ENCODE results near the gene KCTD17.

KCTD17 gene

GRCh38 chr22:37019309-37020191, 32.0 kb upstream of the KCTD17 start, which contains the start of the genes MPST and TST:
MPST (plus strand) TSS chr22:37019742; CDS start chr22:37019837, 95 bp downstream.
TST (minus strand) TSS chr22:37019447; CDS start chr22:37018732, 715 bp downstream.
- DNase-seq (ENCODE audit: insufficient read length, low spot score), result peak; percentile 59
- no peak for FAIRE-seq

- DNase-seq (ENCODE audit: insufficient read length, low spot score) (no peak), FAIRE-seq (no peak)
Observed at GRCh38 chr22:37020192-37020479, 31.4 kb upstream of the KCTD17 start.

DNA sequence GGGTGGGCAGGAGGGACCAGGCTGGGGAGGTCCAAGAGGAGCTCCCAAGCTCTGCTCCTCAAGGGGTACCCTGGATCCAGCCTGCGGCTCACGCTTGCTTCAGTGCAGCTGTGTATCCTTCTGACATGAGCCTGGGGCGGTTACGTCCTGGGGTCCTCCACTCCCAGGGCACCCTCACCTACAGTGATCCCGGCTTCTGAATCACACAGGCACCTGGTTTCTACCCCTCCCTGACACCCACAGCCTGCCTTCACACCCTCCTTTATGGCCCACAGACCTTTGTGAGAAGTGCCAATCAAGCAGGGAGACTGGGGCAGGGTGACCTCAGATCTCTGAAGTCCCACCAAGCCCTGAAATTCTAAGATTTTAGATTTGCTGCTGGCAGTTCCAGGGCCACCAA, 30.5 kb upstream of the KCTD17 start:
- no peak for DNase-seq (ENCODE audit: insufficient read length, low spot score)
- FAIRE-seq, result no peak

GRCh38 chr22:37021710-37022482, 29.6 kb upstream of the KCTD17 start:
- no peak for FAIRE-seq
- DNase-seq (ENCODE audit: insufficient read length, low spot score), result no peak

- FAIRE-seq (no peak), DNase-seq (ENCODE audit: insufficient read length, low spot score) (no peak)
Observed at GRCh38 chr22:37022483-37023337, 28.8 kb upstream of the KCTD17 start.

- DNase-seq (ENCODE audit: insufficient read length, low spot score) (no peak), FAIRE-seq (no peak)
Observed at GRCh38 chr22:37023743-37024338, 27.7 kb upstream of the KCTD17 start.

GRCh38 chr22:37024339-37025157, 27.0 kb upstream of the KCTD17 start:
- no peak for DNase-seq (ENCODE audit: insufficient read length, low spot score)
- no peak for FAIRE-seq

DNA sequence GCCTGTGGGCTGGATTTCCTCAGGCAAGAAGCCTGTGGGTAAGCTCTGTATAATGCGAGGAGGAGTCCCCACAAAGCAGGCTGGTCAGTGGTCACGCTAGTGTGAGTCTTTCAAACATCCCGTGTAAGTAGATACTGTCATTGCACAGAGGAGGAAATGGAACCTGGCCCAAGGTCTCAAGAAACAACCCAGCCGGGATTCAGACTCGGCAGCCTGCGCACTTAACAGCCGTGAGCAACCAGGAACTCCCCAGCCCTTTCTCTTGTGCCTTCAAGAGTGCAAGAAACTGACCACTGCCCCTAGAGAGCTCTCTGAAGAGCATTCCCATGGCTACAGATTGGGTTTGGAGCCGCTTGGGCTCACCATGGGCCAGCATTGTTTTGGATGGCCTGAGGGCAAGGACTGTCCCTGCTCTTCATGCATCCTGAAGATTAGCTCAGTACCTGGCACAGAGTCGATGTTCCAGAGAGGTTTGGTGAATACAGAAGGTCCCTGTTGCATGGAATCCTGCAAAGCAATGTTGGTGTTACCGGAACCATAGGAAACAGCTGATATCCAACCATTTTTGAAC, 26.0 kb upstream of the KCTD17 start:
- FAIRE-seq (no peak), DNase-seq (ENCODE audit: insufficient read length, low spot score) (no peak)

GRCh38 chr22:37026325-37026724, 25.2 kb upstream of the KCTD17 start:
- no peak for DNase-seq (ENCODE audit: insufficient read length, low spot score)
- no peak for FAIRE-seq

GRCh38 chr22:37027556-37027955, 24.0 kb upstream of the KCTD17 start:
- DNase-seq (ENCODE audit: insufficient read length, low spot score) (no peak), FAIRE-seq (no peak)

GRCh38 chr22:37028692-37029674, 22.6 kb upstream of the KCTD17 start:
- DNase-seq (ENCODE audit: insufficient read length, low spot score) (no peak), FAIRE-seq (no peak)

DNA sequence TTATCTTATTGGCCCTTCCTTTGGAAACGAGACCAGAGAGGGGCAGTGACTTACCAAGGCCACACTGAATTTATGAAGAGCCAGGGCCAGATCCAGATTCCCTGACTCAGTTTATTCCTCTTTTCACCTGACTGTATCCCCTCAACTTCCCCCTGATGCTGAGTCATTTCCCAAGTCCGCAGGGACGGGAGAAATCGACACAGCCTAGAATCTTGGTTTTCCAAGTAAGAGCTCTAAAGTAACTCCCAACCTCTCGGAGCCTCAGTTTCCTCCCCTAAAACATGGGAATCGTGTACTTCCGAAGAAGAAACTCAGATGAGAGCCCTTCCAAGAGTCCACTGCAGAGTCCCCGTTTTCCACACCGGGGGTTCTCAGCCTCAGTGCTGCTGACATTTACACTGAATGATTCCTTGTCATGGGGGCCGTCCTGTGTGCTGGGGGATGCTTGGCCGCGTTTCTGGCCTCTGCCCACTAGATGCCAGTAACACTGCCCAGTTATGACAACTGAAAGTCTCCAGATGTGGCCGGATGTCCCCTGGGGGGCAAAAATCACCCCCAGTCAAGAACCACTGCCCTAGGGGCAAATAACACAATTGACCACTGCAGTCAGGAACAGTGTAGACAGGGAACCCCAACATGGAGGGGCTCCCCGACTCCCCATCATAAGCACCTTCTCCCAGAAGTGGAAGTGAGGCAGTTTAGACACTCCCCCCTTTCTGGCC, 20.8 kb upstream of the KCTD17 start:
- DNase-seq (ENCODE audit: insufficient read length, low spot score), result no peak

DNA sequence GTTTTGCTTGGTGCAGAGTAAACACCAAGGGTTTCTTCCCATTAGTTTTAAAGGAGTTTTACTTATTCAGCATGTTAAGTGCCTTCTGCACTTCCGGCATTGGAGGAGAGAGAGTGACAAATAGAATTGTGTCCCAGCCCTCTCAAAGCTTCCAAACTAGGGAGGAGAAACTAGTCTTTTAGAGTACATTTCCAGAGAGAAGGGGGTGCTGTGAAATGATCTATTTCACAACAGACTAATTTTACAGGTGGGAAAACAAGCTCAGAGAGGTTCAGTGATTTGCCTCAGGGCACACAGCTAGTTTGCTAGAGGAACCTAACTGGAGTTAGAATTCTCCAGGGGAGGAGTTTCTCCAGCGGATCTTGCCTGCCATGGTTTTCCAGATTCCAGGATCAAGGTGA, 19.4 kb upstream of the KCTD17 start:
- DNase-seq (ENCODE audit: insufficient read length, low spot score), result no peak
- no peak for FAIRE-seq

More for the DNA sequence above, 20.8 kb upstream of the KCTD17 start:
- FAIRE-seq, result no peak

GRCh38 chr22:37032535-37033460, 18.7 kb upstream of the KCTD17 start:
- FAIRE-seq, result no peak
- no peak for DNase-seq (ENCODE audit: insufficient read length, low spot score)

DNA sequence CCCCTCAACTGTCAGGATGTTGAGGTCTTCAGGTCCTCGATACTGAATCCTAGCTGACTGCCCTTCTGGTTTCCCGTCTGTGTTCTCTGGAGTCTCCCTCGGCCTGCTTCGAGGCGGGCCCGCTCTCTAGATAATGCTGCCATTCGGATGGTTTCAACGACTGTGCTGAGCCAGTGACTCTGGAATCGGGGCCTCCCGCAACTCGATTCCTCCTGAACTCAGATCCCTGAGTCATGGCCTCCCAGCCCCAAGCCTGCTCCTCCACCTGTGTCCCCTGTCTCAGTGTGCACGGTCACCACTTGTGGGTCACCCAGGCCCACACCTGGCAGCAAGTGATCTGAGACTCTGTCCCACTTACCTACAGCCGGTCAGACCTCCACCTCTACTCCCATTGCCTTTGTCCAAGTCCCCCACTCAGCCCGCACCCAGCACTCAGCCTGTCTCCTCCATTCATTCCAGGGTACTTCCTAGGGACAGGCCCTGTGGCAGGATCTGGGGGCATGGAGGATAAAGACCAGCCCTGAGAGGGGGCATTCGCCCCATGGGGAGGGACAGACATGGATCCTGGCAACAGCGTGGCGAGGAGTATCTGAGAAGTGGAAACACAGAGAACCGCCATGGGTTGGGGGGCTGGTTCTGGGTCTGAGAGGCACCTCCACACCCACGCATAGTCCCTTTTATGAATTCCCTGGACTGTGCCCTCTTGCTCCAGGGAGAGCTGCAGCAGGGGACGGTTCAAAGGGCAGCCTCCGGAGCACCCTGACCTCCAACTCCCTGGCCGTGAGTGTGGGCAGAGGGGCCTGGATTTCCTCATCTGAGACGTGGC, 17.7 kb upstream of the KCTD17 start:
- FAIRE-seq (no peak), DNase-seq (ENCODE audit: insufficient read length, low spot score) (no peak)
